OCI-LY3 (cell line): ENCODE measurements around the gene GPR84.

Experiments used
- CTCF ChIP-seq: fragments of 200-600, 300-600 bp; sonication (generic); IDR thresholded peaks from 2 replicates; pipeline ENCODE4 v1.5.1; 2014; ENCODE audit warnings: antibody characterized with exemption, low read length, low read depth
- EZH2phosphoT487 ChIP-seq: fragments of 200-600 bp; shearing (Covaris generic); IDR thresholded peaks from 2 replicates; pipeline ENCODE4 v1.6.1; 2018; ENCODE audit warnings: antibody characterized with exemption, mixed run types, low read depth

GRCh38 chr12:54329759-54330158, 34.5 kb downstream of the GPR84 start:
- TF ChIP-seq CTCF (no peak), EZH2phosphoT487 (no peak)
